GM23338 (cell line): ENCODE results near the gene TRAM2. TPM values are rescaled to one million over a fixed set of nuclear protein-coding genes. Genes with fewer than 3 reads are reported as not detected.
"Not testable (repeated sequence)": the region's sequence is repeated elsewhere in the genome, so short reads cannot be mapped to it uniquely, and the experiment has no call there.

Experiments
- ATAC-seq: fragments of 200-7000 bp; cut with Tn5 transposase; 3 replicates; pipeline ENCODE4 v1.9.1; 2020
- DNase-seq: peaks from one replicate; pipeline ENCODE4 v3.0.0-alpha.2; 2015; ENCODE audit warnings: low spot score
- H2AFZ ChIP-seq: fragments of 200-600 bp; sonication (generic); 2 replicates; pipeline ENCODE4 v1.8.0; 2016; ENCODE audit warnings: antibody characterized with exemption, mild to moderate bottlenecking, moderate library complexity
- H3F3A ChIP-seq: fragments of 200-600 bp; sonication (generic); replicated peaks from 2 replicates; pipeline ENCODE4 v1.8.0; 2017; ENCODE audit warnings: antibody characterized with exemption, mixed run types, low read depth
- H3K27ac ChIP-seq: fragments of 200-600 bp; sonication (generic); 2 replicates; pipeline ENCODE4 v1.6.1; 2016; ENCODE audit warnings: low read depth
- H3K27me3 ChIP-seq: fragments of 200-600 bp; sonication (generic); 2 replicates; pipeline ENCODE4 v1.8.0; 2016; ENCODE audit warnings: mild to moderate bottlenecking, mixed run types, moderate library complexity; ENCODE audit not compliant: insufficient read depth
- H3K36me3 ChIP-seq: fragments of 200-600 bp; sonication (generic); 2 replicates; pipeline ENCODE4 v1.8.0; 2016; ENCODE audit warnings: mild to moderate bottlenecking; ENCODE audit not compliant: insufficient read depth
- H3K4me1 ChIP-seq: fragments of 200-600 bp; sonication (generic); 2 replicates; pipeline ENCODE4 v1.8.0; 2016; ENCODE audit warnings: mild to moderate bottlenecking, moderate library complexity; ENCODE audit not compliant: insufficient read depth
- H3K4me2 ChIP-seq: fragments of 200-600 bp; sonication (generic); 2 replicates; pipeline ENCODE4 v1.7.1; 2017; ENCODE audit warnings: mixed run types
- H3K4me3 ChIP-seq: fragments of 200-600 bp; sonication (generic); 2 replicates; pipeline ENCODE4 v1.6.1; 2016; ENCODE audit warnings: mixed run types
- H3K79me2 ChIP-seq: fragments of 200-600 bp; sonication (generic); replicated peaks from 2 replicates; pipeline ENCODE4 v1.8.0; 2017; ENCODE audit warnings: mild to moderate bottlenecking; ENCODE audit not compliant: insufficient read depth
- H3K9me2 ChIP-seq: fragments of 200-600 bp; sonication (generic); 2 replicates; pipeline ENCODE4 v1.8.0; 2017; ENCODE audit not compliant: insufficient read depth
- H4K20me1 ChIP-seq: fragments of 200-600 bp; sonication (generic); replicated peaks from 2 replicates; pipeline ENCODE4 v1.8.0; 2017; ENCODE audit warnings: mild to moderate bottlenecking; ENCODE audit not compliant: insufficient read depth
- H3K27ac Mint-ChIP-seq: 2 replicates; pipeline ENCODE4 v1.8.0; 2020; ENCODE audit warnings: inconsistent platforms, mild to moderate bottlenecking, moderate library complexity, mixed read lengths
- H3K27me3 Mint-ChIP-seq: 3 replicates; pipeline ENCODE4 v1.8.0; 2022; ENCODE audit warnings: low read depth, mild to moderate bottlenecking, moderate library complexity, mixed read lengths, inconsistent platforms; ENCODE audit not compliant: insufficient read depth, poor library complexity
- H3K36me3 Mint-ChIP-seq: 3 replicates; pipeline ENCODE4 v1.8.0; 2021; ENCODE audit warnings: low read depth, mild to moderate bottlenecking, inconsistent platforms, moderate library complexity, mixed read lengths
- H3K4me1 Mint-ChIP-seq: 3 replicates; pipeline ENCODE4 v1.8.0; 2020; ENCODE audit warnings: mild to moderate bottlenecking, inconsistent platforms, mixed read lengths
- H3K4me3 Mint-ChIP-seq: 3 replicates; pipeline ENCODE4 v1.8.0; 2021; ENCODE audit warnings: moderate library complexity, mild to moderate bottlenecking, inconsistent platforms, mixed read lengths
- H3K9me3 Mint-ChIP-seq: 3 replicates; pipeline ENCODE4 v1.8.0; 2020; ENCODE audit warnings: moderate library complexity, mild to moderate bottlenecking, inconsistent platforms, mixed read lengths
- CTCF ChIP-seq, 2 experiments: fragments of 200-600 bp in 1 of 2; sonication (generic) in 1 of 2; conservative IDR thresholded peaks; 2 replicates each; pipeline versions ENCODE4 v1.5.1 to v1.6.1; 2016 to 2017; ENCODE audit warnings: antibody characterized with exemption in 2 of 2, low read depth in 2 of 2, mild to moderate bottlenecking in 2 of 2, moderate library complexity in 1 of 2
- EZH2phosphoT487 ChIP-seq: fragments of 200-600 bp; sonication (generic); IDR thresholded peaks from one replicate; pipeline ENCODE4 v1.8.1; 2018; ENCODE audit warnings: antibody characterized with exemption; ENCODE audit not compliant: unreplicated experiment
- JUNB ChIP-seq: IDR thresholded peaks from one replicate; pipeline ENCODE4 v1.6.1; 2016; ENCODE audit warnings: antibody characterized with exemption; ENCODE audit not compliant: unreplicated experiment
- NANOG ChIP-seq: IDR thresholded peaks from 2 replicates; pipeline ENCODE4 v1.6.1; 2016; ENCODE audit warnings: antibody characterized with exemption, borderline replicate concordance
- POLR2AphosphoS5 ChIP-seq: IDR thresholded peaks from 2 replicates; pipeline ENCODE4 v1.6.1; 2016; ENCODE audit warnings: antibody characterized with exemption, low read depth
- STAT1 ChIP-seq: IDR thresholded peaks from one replicate; pipeline ENCODE4 v1.6.1; 2016; ENCODE audit warnings: antibody characterized with exemption; ENCODE audit not compliant: unreplicated experiment
- polyA plus RNA-seq: library from polyadenylated mRNA; unstranded; fragments of >200 nt; fragmentation: Nextera tagmentation; extraction: Ambion mirVana; gene quantifications from 2 replicates; pipeline ENCODE4 v1.2.1, GENCODE V29; 2016
- total RNA-seq: library from RNA; depleted of rRNA; stranded (reverse); fragments of >200 nt; shearing (Covaris generic); gene quantifications from 2 replicates; pipeline ENCODE4 v1.2.3, GENCODE V29; 2014; rRNA removed

The TRAM2 gene
- total and polyA plus RNA-seq, 2 experiments from 2014 or later, result 4.0 to 14.0 TPM

DNA sequence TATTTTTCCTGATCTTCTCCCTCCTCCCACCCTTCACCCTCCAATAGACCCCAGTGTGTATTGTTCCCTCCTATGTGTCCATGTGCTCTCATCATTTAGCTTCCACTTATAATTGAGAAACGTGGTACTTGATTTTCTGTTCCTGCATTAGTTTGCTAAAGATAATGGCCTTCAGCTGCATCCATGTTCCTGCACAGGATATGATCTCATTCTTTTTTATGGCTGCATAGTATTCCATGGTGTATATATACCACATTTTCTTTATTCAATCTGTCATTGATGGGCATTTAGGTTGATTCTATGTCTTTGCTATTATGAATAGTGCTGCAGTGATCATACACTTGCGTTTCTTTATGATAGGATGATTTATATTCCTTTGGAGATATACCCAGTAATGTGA is 115.7 kb downstream of the TRAM2 start:
- not testable (repeated sequence) for H3K9me2 ChIP-seq, DNase-seq, H3F3A ChIP-seq, H4K20me1 ChIP-seq, H3K79me2 ChIP-seq, H3K4me3 Mint-ChIP-seq, H3K36me3 ChIP-seq, H3K4me1 ChIP-seq, H3K27ac ChIP-seq, H3K27me3 Mint-ChIP-seq, H3K4me1 Mint-ChIP-seq, H2AFZ ChIP-seq, H3K4me2 ChIP-seq, ATAC-seq, H3K9me3 Mint-ChIP-seq, H3K27ac Mint-ChIP-seq, H3K27me3 ChIP-seq, H3K4me3 ChIP-seq, H3K36me3 Mint-ChIP-seq

DNA sequence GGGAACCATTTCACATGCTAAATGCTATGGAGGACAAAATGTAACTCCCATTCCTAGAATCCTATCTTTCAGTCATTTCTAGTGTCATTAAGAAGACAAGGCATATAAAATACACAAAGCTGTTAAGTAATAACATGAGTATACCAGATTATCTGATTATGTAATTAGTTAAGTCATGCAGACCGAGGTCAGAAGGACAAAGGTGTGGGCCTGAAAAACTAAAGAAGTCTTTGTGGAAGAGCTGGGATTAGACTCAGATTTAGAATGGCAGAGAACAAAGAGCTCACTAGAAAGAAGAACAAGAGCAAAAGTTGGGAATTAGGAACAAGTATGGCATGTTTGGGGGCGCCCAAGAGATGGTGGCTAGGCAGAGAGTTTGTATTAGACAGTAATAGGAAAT is 119.8 kb downstream of the TRAM2 start:
- no peak overlapping the region for H2AFZ ChIP-seq
- Mint-ChIP-seq H3K4me1 (peaks cover 8% of the 10 kb centered on the region), H3K36me3 (no peaks in the 10 kb centered on the region), H3K4me3 (no peak overlapping the region), H3K9me3 (peaks cover 5% of the 10 kb centered on the region; the same call in 1 of the 3 replicates), H3K27ac (no peak overlapping the region), H3K27me3 (no peaks in the 10 kb centered on the region)
- TF ChIP-seq NANOG (no peak), EZH2phosphoT487 (no peak), STAT1 (no peak), POLR2AphosphoS5 (no peak)
- H3K4me3 ChIP-seq, result no peak overlapping the region
- H3K27ac ChIP-seq, result no peak overlapping the region
- ATAC-seq (no peak), DNase-seq (no peak)
- no peaks in the 10 kb centered on the region for H3K9me2 ChIP-seq
- H3F3A ChIP-seq, result no peaks in the 10 kb centered on the region
- H3K36me3 ChIP-seq, result no peaks in the 10 kb centered on the region
- no peak overlapping the region for H3K4me2 ChIP-seq
- peaks cover 6% of the 10 kb centered on the region; the same call in 1 of the 2 replicates for H3K4me1 ChIP-seq
- no peaks in the 10 kb centered on the region for H3K27me3 ChIP-seq
- no peaks in the 10 kb centered on the region for H4K20me1 ChIP-seq
- H3K79me2 ChIP-seq, result no peaks in the 10 kb centered on the region

GRCh38 chr6:52454556-52454955 is 122.3 kb downstream of the TRAM2 start:
- Histone ChIP-seq H3K9me2 (no peaks in the 10 kb centered on the region), H2AFZ (no peak overlapping the region), H3F3A (no peaks in the 10 kb centered on the region), H3K36me3 (peaks cover 4% of the 10 kb centered on the region; the same call in 1 of the 2 replicates), H3K27ac (no peak overlapping the region), H3K4me2 (no peak overlapping the region), H3K4me3 (no peak overlapping the region), H3K79me2 (no peaks in the 10 kb centered on the region), H3K4me1 (peaks cover 6% of the 10 kb centered on the region; the same call in 1 of the 2 replicates), H3K27me3 (no peaks in the 10 kb centered on the region), H4K20me1 (no peaks in the 10 kb centered on the region)
- Mint-ChIP-seq H3K27me3 (no peaks in the 10 kb centered on the region), H3K4me3 (no peak overlapping the region), H3K36me3 (peaks cover 14% of the 10 kb centered on the region), H3K9me3 (peaks cover 14% of the 10 kb centered on the region), H3K27ac (no peak overlapping the region), H3K4me1 (peaks cover 8% of the 10 kb centered on the region)
- DNase-seq, result no peak
- TF ChIP-seq CTCF (conservative IDR thresholded peaks at IDR 0.05; ENCODE audit: low read depth in 2 of 2) (no peak), JUNB (no peak)
- ATAC-seq, result no peak

Other genes starting within 250 kb of the TRAM2 start
- gene PAQR8, start 214.9 kb downstream of the TRAM2 start, total RNA-seq, result 10.8 and 11.2 TPM in 2 replicates
- 3.6 and 3.7 TPM in 2 replicates for gene PAQR8, start 214.9 kb downstream of the TRAM2 start, polyA plus RNA-seq
- 23.8 and 24.3 TPM in 2 replicates for gene EFHC1, start 156.7 kb downstream of the TRAM2 start, total RNA-seq
- gene EFHC1, start 156.7 kb downstream of the TRAM2 start, polyA plus RNA-seq, result 22.0 and 28.0 TPM in 2 replicates
- 13.9 and 19.8 TPM in 2 replicates for gene TMEM14A, start 94.1 kb upstream of the TRAM2 start, total RNA-seq
- 36.0 and 39.3 TPM in 2 replicates for gene TMEM14A, start 94.1 kb upstream of the TRAM2 start, polyA plus RNA-seq
- gene GSTA2, start 186.4 kb upstream of the TRAM2 start, total RNA-seq, result not detected in 2 replicates
- not detected in 2 replicates for gene GSTA2, start 186.4 kb upstream of the TRAM2 start, polyA plus RNA-seq
- gene GSTA1, start 226.8 kb upstream of the TRAM2 start, total RNA-seq, result not detected in 2 replicates
- not detected in 2 replicates for gene GSTA1, start 226.8 kb upstream of the TRAM2 start, polyA plus RNA-seq